IMR-90 (cell line): ENCODE data around the gene GAGE12J. TPM values are rescaled to one million over a fixed set of nuclear protein-coding genes. Genes with fewer than 3 reads are reported as not detected.
"Not testable (repeated sequence)": the region's sequence is repeated elsewhere in the genome, so short reads cannot be mapped to it uniquely, and the experiment has no call there.

Experiments used
- ATAC-seq: fragments of 200-7000 bp; cut with Tn5 transposase; 2 replicates; pipeline ENCODE4 v1.9.1; 2020; ENCODE audit warnings: low read depth, mild to moderate bottlenecking, moderate library complexity
- BruUV-seq: library from RNA; stranded (reverse); fragments of 400-500 nt; replicated peaks from 2 replicates; lab custom pipeline; 2021; lab: Mats Ljungman, UMichigan
- CTCF ChIA-PET: fragments of 300-600 bp; formaldehyde crosslinking; extraction: SDS; loops from one replicate; lab custom pipeline; 2021; ENCODE audit warnings: antibody characterized with exemption; lab: Yijun Ruan, JAX
- POLR2A ChIA-PET: fragments of 300-600 bp; sonication (Branson Sonifier 250); formaldehyde crosslinking; loops from one replicate; lab custom pipeline; 2022; ENCODE audit warnings: antibody characterized with exemption; ENCODE audit not compliant: unreplicated experiment; lab: Charles Lee
- DNase-seq: peaks from one replicate; pipeline ENCODE4 v3.0.0; 2013
- H2AFZ ChIP-seq: replicated peaks from 2 replicates; pipeline ENCODE3; 2013; ENCODE audit warnings: low read length, mild to moderate bottlenecking; ENCODE audit not compliant: poor library complexity
- H2AK5ac ChIP-seq: 2 replicates; pipeline ENCODE4 v1.6.1; 2013; ENCODE audit warnings: low read depth, low read length, inconsistent platforms
- H2AK9ac ChIP-seq: replicated peaks from 2 replicates; pipeline ENCODE3; 2013; ENCODE audit warnings: mild to moderate bottlenecking, low read depth, low read length, moderate library complexity; ENCODE audit not compliant: poor library complexity
- H2BK120ac ChIP-seq: 2 replicates; pipeline ENCODE4 v1.6.1; 2013; ENCODE audit warnings: low read depth, low read length, inconsistent platforms
- H2BK15ac ChIP-seq: 3 replicates; pipeline ENCODE4 v1.6.1; 2013; ENCODE audit warnings: low read depth, low read length, inconsistent platforms
- H2BK20ac ChIP-seq: 2 replicates; pipeline ENCODE4 v1.6.1; 2013; ENCODE audit warnings: low read depth, mild to moderate bottlenecking, inconsistent platforms, low read length, moderate library complexity
- H2BK5ac ChIP-seq: 2 replicates; pipeline ENCODE4 v1.6.1; 2013; ENCODE audit warnings: mild to moderate bottlenecking, low read depth, low read length, inconsistent platforms; ENCODE audit not compliant: poor library complexity, severe bottlenecking
- H3K14ac ChIP-seq: replicated peaks from 2 replicates; pipeline ENCODE4 v1.6.1; 2013; ENCODE audit warnings: low read depth, low read length, inconsistent platforms
- H3K18ac ChIP-seq: 2 replicates; pipeline ENCODE4 v1.6.1; 2013; ENCODE audit warnings: low read depth, low read length, control low read depth
- H3K23ac ChIP-seq: 2 replicates; pipeline ENCODE4 v1.6.1; 2013; ENCODE audit warnings: low read depth, low read length, inconsistent platforms
- H3K27ac ChIP-seq: 2 replicates; pipeline ENCODE4 v1.5.1; 2013; ENCODE audit warnings: mild to moderate bottlenecking, control low read depth, low read length; ENCODE audit not compliant: insufficient read depth
- H3K27me3 ChIP-seq: 2 replicates; pipeline ENCODE4 v1.6.1; 2013; ENCODE audit warnings: low read length; ENCODE audit not compliant: control insufficient read depth, insufficient read depth
- H3K36me3 ChIP-seq: 2 replicates; pipeline ENCODE4 v1.6.1; 2013; ENCODE audit warnings: low read length, mixed read lengths; ENCODE audit not compliant: control insufficient read depth, insufficient read depth
- H3K4ac ChIP-seq: 2 replicates; pipeline ENCODE4 v1.6.1; 2013; ENCODE audit warnings: low read depth, low read length, inconsistent platforms
- H3K4me1 ChIP-seq: 2 replicates; pipeline ENCODE4 v1.6.1; 2013; ENCODE audit warnings: low read length, mixed read lengths; ENCODE audit not compliant: control insufficient read depth, insufficient read depth
- H3K4me2 ChIP-seq: 2 replicates; pipeline ENCODE4 v1.6.1; 2013; ENCODE audit warnings: low read depth, mild to moderate bottlenecking, control low read depth, low read length, moderate library complexity
- H3K4me3 ChIP-seq: 2 replicates; pipeline ENCODE4 v1.5.1; 2013; ENCODE audit warnings: low read depth, mild to moderate bottlenecking, control low read depth, low read length, moderate library complexity; ENCODE audit not compliant: insufficient read depth
- H3K56ac ChIP-seq: 2 replicates; pipeline ENCODE4 v1.6.1; 2013; ENCODE audit warnings: low read length, inconsistent platforms; ENCODE audit not compliant: insufficient read depth; ENCODE audit errors: extremely low read depth
- H3K79me1 ChIP-seq, 2 experiments: 2 replicates each; pipeline ENCODE4 v1.6.1; 2013; ENCODE audit warnings: low read length in 2 of 2, inconsistent platforms in 1 of 2, low read depth in 1 of 2
- H3K9ac ChIP-seq: 2 replicates; pipeline ENCODE4 v1.6.1; 2013; ENCODE audit warnings: low read depth, low read length, control low read depth
- H3K9me1 ChIP-seq: 2 replicates; pipeline ENCODE4 v1.6.1; 2013; ENCODE audit warnings: low read length, inconsistent platforms; ENCODE audit not compliant: insufficient read depth
- H3K9me3 ChIP-seq: 2 replicates; pipeline ENCODE4 v1.6.1; 2013; ENCODE audit warnings: low read length; ENCODE audit not compliant: control insufficient read depth, insufficient read depth
- H4K20me1 ChIP-seq: 2 replicates; pipeline ENCODE4 v1.6.1; 2013; ENCODE audit warnings: low read length, inconsistent platforms; ENCODE audit not compliant: insufficient read depth
- H4K5ac ChIP-seq: 2 replicates; pipeline ENCODE4 v1.6.1; 2013; ENCODE audit warnings: mild to moderate bottlenecking, low read depth, low read length, control low read depth
- H4K8ac ChIP-seq, 2 experiments: 2 replicates each; pipeline ENCODE4 v1.6.1; 2013; ENCODE audit warnings: low read depth in 2 of 2, low read length in 2 of 2, control low read depth in 1 of 2, inconsistent platforms in 1 of 2
- H4K91ac ChIP-seq: 2 replicates; pipeline ENCODE4 v1.6.1; 2013; ENCODE audit warnings: low read depth, low read length, inconsistent platforms; ENCODE audit not compliant: insufficient read depth
- WGBS, 2 experiments: methylation state at CpG; one replicate each; pipeline versions ENCODE4 v1.1.5 to v1.1.7; 2013; ENCODE audit warnings: missing lambda C conversion rate in 2 of 2; ENCODE audit not compliant: insufficient read length in 1 of 2; ENCODE audit errors: extremely low coverage in 2 of 2; 5-methylcytosine and 5-hydroxymethylcytosine counted together
- dilution Hi-C: fragments of 300-500 bp; cut with HindIII; formaldehyde crosslinking; loops from one replicate; pipeline ENCODE4 v1.14.3; 2018; ENCODE audit warnings: low sequenced_read_pairs; ENCODE audit not compliant: unreplicated experiment
- in situ Hi-C: fragments of 300-500 bp; cut with MboI; formaldehyde crosslinking; loops from 3 replicates; pipeline ENCODE4 v1.14.3; 2019; ENCODE audit warnings: low sequenced_read_pairs, inconsistent platforms, mixed read lengths
- intact Hi-C: fragments of 100-400 bp; cut with micrococcal nuclease; formaldehyde crosslinking; loops from 2 replicates; pipeline ENCODE4 v1.10.0; 2022
- polyA plus RNA-seq, 3 experiments: library from polyadenylated mRNA; depleted of rRNA; stranded (reverse); fragments of >200 nt; gene quantifications; 2 replicates each; pipeline ENCODE4 v1.2.3, GENCODE V29; 2012; ENCODE audit warnings: low replicate concordance in 1 of 3
- total RNA-seq: library from RNA; depleted of rRNA; stranded (reverse); fragments of >200 nt; gene quantifications from 2 replicates; pipeline ENCODE4 v1.2.3, GENCODE V29; 2012

The GAGE12J gene
- total and polyA plus RNA-seq, 2 of the 4 experiments (the other 2 are of a cell fraction), result not detected

GRCh38 chrX:49330421-49330820 is 8.6 kb downstream of the GAGE12J start:
- H2BK5ac ChIP-seq, DNase-seq, H3K23ac ChIP-seq, intact Hi-C loops, H3K79me1 ChIP-seq, H2AK5ac ChIP-seq, H2AFZ ChIP-seq, dilution Hi-C loops, H3K36me3 ChIP-seq, H4K5ac ChIP-seq, H4K20me1 ChIP-seq, H3K56ac ChIP-seq, H2BK15ac ChIP-seq, H3K14ac ChIP-seq, H3K4ac ChIP-seq, H2AK9ac ChIP-seq, H3K9ac ChIP-seq, H3K4me1 ChIP-seq, H2BK20ac ChIP-seq, H3K4me3 ChIP-seq, BruUV-seq, CTCF ChIA-PET, H4K8ac ChIP-seq, in situ Hi-C loops, H3K9me1 ChIP-seq, H3K9me3 ChIP-seq, POLR2A ChIA-PET, H3K27ac ChIP-seq, H4K91ac ChIP-seq, H3K18ac ChIP-seq, H3K4me2 ChIP-seq, H3K27me3 ChIP-seq, H2BK120ac ChIP-seq, ATAC-seq: not testable (repeated sequence)
- WGBS, 2 experiments, result no CpG with 5 or more reads among the region's 11 CpGs

GRCh38 chrX:49331282-49331681 is 9.4 kb downstream of the GAGE12J start, which contains the start of gene GAGE13:
Gene GAGE13, plus strand, starts transcription at chrX:49331582. Its CDS starts 1,156 bp downstream, at chrX:49332738.
- H2BK120ac ChIP-seq, H3K27me3 ChIP-seq, H4K91ac ChIP-seq, H3K36me3 ChIP-seq, H2BK5ac ChIP-seq, H4K5ac ChIP-seq, intact Hi-C loops, H2AK5ac ChIP-seq, H4K8ac ChIP-seq, H3K9ac ChIP-seq, in situ Hi-C loops, H3K4me3 ChIP-seq, ATAC-seq, H3K9me3 ChIP-seq, H3K56ac ChIP-seq, POLR2A ChIA-PET, H3K4ac ChIP-seq, H3K18ac ChIP-seq, CTCF ChIA-PET, dilution Hi-C loops, BruUV-seq, H2AK9ac ChIP-seq, DNase-seq, H3K4me1 ChIP-seq, H3K79me1 ChIP-seq, H2AFZ ChIP-seq, H3K4me2 ChIP-seq, H3K14ac ChIP-seq, H3K9me1 ChIP-seq, H4K20me1 ChIP-seq, H3K27ac ChIP-seq, H2BK15ac ChIP-seq, H2BK20ac ChIP-seq, H3K23ac ChIP-seq: not testable (repeated sequence)
- WGBS, 2 experiments, result no CpG with 5 or more reads among the region's 16 CpGs
